Epithelial cell of umbilical artery (primary cell): ENCODE data around the gene CIBAR2. TPM values are rescaled to one million over a fixed set of nuclear protein-coding genes. Genes with fewer than 3 reads are reported as not detected.

Source experiments
- total RNA-seq: library from RNA; depleted of rRNA; stranded (reverse); fragments of >200 nt; gene quantifications from 2 replicates; pipeline ENCODE4 v1.2.3, GENCODE V29; 2014

Gene CIBAR2
- not detected in 2 replicates for total RNA-seq

DNA sequence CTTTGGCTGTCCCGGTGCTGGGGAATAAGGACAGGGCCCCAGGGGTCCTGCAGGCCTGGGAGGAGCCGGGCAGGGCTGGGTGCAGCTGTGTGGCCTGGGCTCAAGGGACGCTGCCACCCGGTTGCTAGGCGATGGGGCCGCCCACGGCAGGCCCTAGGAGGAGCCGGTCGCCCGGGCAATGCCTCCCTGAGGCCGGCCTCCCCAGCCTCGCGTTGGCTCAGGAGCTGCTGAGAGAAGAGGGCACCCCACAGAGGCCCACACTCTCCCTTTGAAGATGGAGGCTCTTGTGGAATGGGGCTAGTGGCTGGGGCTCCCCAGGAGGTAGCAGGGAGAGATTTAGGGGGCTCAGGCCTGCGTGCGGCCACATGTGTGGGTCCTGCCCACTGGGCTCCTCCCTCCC lies at the start of gene CIBAR2:
TSS of gene CIBAR2 (minus strand) at position 109 of the 400 bp plus-strand sequence. CDS start 120 bp downstream, outside the sequence.

Other genes with a start within 250 kb of the CIBAR2 start
- gene ZDHHC7, start 100.9 kb downstream of the CIBAR2 start, total RNA-seq, result 47.4 and 57.8 TPM in 2 replicates
- gene KIAA0513, start 84.7 kb downstream of the CIBAR2 start, total RNA-seq, result 3.6 and 5.6 TPM in 2 replicates